Coronary artery (tissue), 2 donors: ENCODE data around the gene NFATC2.

Experiments
- DNase-seq: peaks from one replicate; pipeline ENCODE4 v3.0.0-alpha.2; 2017; ENCODE audit warnings: low spot score
- H3K27ac ChIP-seq, 2 donors: fragments of 200-600 bp; sonication (generic); one replicate each; pipeline ENCODE4 v1.5.1; 2016 to 2019
- H3K4me3 ChIP-seq: fragments of 200-600 bp; sonication (generic); 2 replicates; pipeline ENCODE4 v1.5.1; 2016; ENCODE audit warnings: mild to moderate bottlenecking, moderate library complexity
- CTCF ChIP-seq: fragments of 200-600 bp; sonication (generic); IDR thresholded peaks from one replicate; pipeline ENCODE4 v1.5.1; 2019; ENCODE audit warnings: antibody characterized with exemption

Gene NFATC2

DNA sequence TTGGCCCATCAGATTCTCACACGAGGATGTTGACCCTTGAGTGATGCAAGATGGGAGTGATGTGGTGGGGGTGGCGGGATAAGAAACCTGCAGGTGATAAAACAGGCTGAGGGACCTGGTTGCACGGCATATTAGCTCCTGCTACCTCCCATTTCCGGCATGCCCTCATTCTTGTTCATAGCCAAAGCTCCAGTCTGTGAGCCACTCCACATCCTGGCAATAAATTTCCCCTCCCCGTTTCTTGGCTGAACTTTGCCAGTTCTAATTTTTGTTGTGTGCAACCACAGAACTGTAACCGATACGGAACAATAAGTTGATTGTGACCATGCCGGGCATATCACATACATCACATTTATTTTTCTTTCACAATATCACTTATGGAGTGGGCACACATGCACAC lies 41.6 kb upstream of the NFATC2 start:
- no peak overlapping the region for H3K4me3 ChIP-seq
- no peak for TF ChIP-seq CTCF
- no peak overlapping the region for H3K27ac ChIP-seq
- no peak for DNase-seq

GRCh38 chr20:51583499-51583898 lies 41.0 kb upstream of the NFATC2 start:
- DNase-seq, result no peak
- Histone ChIP-seq H3K27ac (no peak overlapping the region), H3K4me3 (no peak overlapping the region)
- no peak for TF ChIP-seq CTCF

DNA sequence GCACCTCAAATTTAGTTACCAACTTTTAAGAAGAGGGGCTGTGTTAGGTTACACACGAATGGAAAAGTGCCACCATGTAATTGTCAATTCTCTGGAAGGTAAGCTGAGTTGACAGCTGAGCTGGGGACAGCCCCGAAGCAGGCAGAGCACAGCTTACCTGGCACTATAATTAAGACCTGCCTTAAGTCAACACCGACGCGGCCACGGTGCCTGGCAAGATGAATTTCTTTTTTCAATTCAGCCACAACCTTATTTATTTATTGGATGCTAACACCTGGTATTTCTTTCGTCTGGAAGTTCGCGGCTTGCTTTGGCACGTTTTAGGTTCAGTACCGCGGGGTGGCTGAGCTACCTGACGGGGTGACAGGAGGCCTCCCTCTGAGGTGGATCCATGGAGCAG lies 40.6 kb upstream of the NFATC2 start:
- Histone ChIP-seq H3K27ac (no peak overlapping the region), H3K4me3 (no peak overlapping the region)
- no peak for DNase-seq
- no peak for TF ChIP-seq CTCF

GRCh38 chr20:51581571-51581970 lies 39.1 kb upstream of the NFATC2 start:
- Histone ChIP-seq H3K4me3 (no peak overlapping the region), H3K27ac (no peak overlapping the region)
- no peak for DNase-seq
- TF ChIP-seq CTCF, result no peak

- TF ChIP-seq CTCF, result no peak
- Histone ChIP-seq H3K4me3 (no peak overlapping the region), H3K27ac (no peak overlapping the region)
- DNase-seq, result no peak
Observed at GRCh38 chr20:51579137-51579536, 36.6 kb upstream of the NFATC2 start.

GRCh38 chr20:51578145-51578459 lies 35.6 kb upstream of the NFATC2 start:
- no peak overlapping the region for H3K27ac ChIP-seq
- no peak for TF ChIP-seq CTCF
- no peak overlapping the region for H3K4me3 ChIP-seq
- no peak for DNase-seq

DNA sequence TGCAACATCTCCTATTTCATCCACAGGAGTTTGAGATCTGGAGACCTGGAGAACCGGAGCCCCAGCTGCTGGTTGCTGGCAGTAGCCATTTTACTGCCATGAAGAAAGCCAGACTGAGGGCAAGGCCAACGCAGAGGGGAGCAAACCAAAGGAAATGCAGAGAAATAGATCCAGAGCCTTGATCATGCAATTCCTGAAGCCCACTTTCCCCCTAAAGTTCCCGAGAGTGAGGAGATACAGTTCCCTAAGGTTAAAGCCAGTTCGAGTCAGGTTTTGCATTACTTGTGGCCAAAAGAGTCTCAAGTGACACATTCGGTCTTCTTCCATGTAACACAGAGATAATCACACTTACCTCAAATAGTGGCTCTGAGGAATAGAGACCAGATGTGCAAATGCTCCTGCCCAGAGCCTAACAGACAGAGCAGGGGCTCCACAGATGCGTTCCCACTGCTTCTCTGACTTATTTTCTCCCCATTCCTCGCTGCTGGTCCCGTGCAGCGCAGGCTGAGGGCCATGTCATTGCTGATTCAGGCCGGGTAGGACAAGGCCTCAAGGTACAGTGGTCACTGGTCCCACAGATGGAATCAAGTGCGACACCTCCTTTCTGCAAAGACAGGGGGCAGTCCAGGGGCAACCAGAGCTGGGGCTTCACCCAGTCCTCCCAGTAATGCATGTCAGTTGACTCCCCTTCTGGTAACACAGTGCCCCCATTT lies 35.1 kb upstream of the NFATC2 start:
- no peak for TF ChIP-seq CTCF
- no peak for DNase-seq

More for the DNA sequence above, 35.1 kb upstream of the NFATC2 start:
- Histone ChIP-seq H3K27ac (no peak overlapping the region), H3K4me3 (no peak overlapping the region)
